Measurements from ENCODE around the gene DUSP3. TPM values are rescaled to one million over a fixed set of nuclear protein-coding genes. Genes with fewer than 3 reads are reported as not detected.

The DUSP3 gene
- total RNA-seq, 1 donor: 16.6 TPM

GRCh38 chr17:43787728-43788127 lies 9.0 kb upstream of the DUSP3 start:
- Histone ChIP-seq H3K4me1 (ENCODE audit: insufficient read depth, low read length) (peaks cover 24% of the 10 kb centered on the region), H3K27me3 (ENCODE audit: insufficient read depth, low read length) (no peaks in the 10 kb centered on the region), H3K4me3 (ENCODE audit: low read length) (no peak overlapping the region), H3K9me3 (ENCODE audit: low read depth, low read length) (no peaks in the 10 kb centered on the region)

GRCh38 chr17:43784628-43785101 lies 5.9 kb upstream of the DUSP3 start:
- H3K27me3 ChIP-seq (ENCODE audit: insufficient read depth, low read length): peaks cover 3% of the 10 kb centered on the region
- no peaks in the 10 kb centered on the region for H3K9me3 ChIP-seq (ENCODE audit: low read depth, low read length)
- H3K4me3 ChIP-seq (ENCODE audit: low read length): no peak overlapping the region
- H3K4me1 ChIP-seq (ENCODE audit: insufficient read depth, low read length): peaks cover 41% of the 10 kb centered on the region

- H3K9me3 ChIP-seq (ENCODE audit: low read depth, low read length): no peaks in the 10 kb centered on the region
- no peak overlapping the region for H3K4me3 ChIP-seq (ENCODE audit: low read length)
- H3K27me3 ChIP-seq (ENCODE audit: insufficient read depth, low read length): peaks cover 3% of the 10 kb centered on the region
- H3K4me1 ChIP-seq (ENCODE audit: insufficient read depth, low read length): peaks cover 47% of the 10 kb centered on the region
These were observed 5.3 kb upstream of the DUSP3 start for GRCh38 chr17:43784068-43784467.

GRCh38 chr17:43782913-43783680 lies 4.3 kb upstream of the DUSP3 start:
- peaks cover 3% of the 10 kb centered on the region for H3K27me3 ChIP-seq (ENCODE audit: insufficient read depth, low read length)
- H3K9me3 ChIP-seq (ENCODE audit: low read depth, low read length): no peaks in the 10 kb centered on the region
- H3K4me1 ChIP-seq (ENCODE audit: insufficient read depth, low read length): peaks cover 43% of the 10 kb centered on the region
- H3K4me3 ChIP-seq (ENCODE audit: low read length): no peak overlapping the region

GRCh38 chr17:43780135-43780534 lies 1.4 kb upstream of the DUSP3 start, which contains the start of gene CFAP97D1:
Gene CFAP97D1, plus strand, starts transcription at chr17:43780435. Its CDS starts 28 bp downstream, at chr17:43780463.
- Histone ChIP-seq H3K4me3 (ENCODE audit: low read length) (peak within 1 kb of the TSS; percentile 76), H3K9me3 (ENCODE audit: low read depth, low read length) (no peaks in the 10 kb centered on the region), H3K27me3 (ENCODE audit: insufficient read depth, low read length) (peaks cover 3% of the 10 kb centered on the region), H3K4me1 (ENCODE audit: insufficient read depth, low read length) (peaks cover 68% of the 10 kb centered on the region)

GRCh38 chr17:43779145-43780125 lies 658 bp upstream of the DUSP3 start:
- H3K27me3 ChIP-seq (ENCODE audit: insufficient read depth, low read length): peaks cover 3% of the 10 kb centered on the region
- H3K4me3 ChIP-seq (ENCODE audit: low read length): peak overlapping the region; percentile 76
- H3K4me1 ChIP-seq (ENCODE audit: insufficient read depth, low read length): peaks cover 75% of the 10 kb centered on the region
- no peaks in the 10 kb centered on the region for H3K9me3 ChIP-seq (ENCODE audit: low read depth, low read length)

- Histone ChIP-seq H3K4me1 (ENCODE audit: insufficient read depth, low read length) (peaks cover 80% of the 10 kb centered on the region), H3K27me3 (ENCODE audit: insufficient read depth, low read length) (no peaks in the 10 kb centered on the region), H3K9me3 (ENCODE audit: low read depth, low read length) (no peaks in the 10 kb centered on the region), H3K4me3 (ENCODE audit: low read length) (no peak overlapping the region)
These were observed 4.2 kb downstream of the DUSP3 start for GRCh38 chr17:43774304-43775250.

GRCh38 chr17:43772877-43773648 lies 5.7 kb downstream of the DUSP3 start:
- no peaks in the 10 kb centered on the region for H3K9me3 ChIP-seq (ENCODE audit: low read depth, low read length)
- H3K4me1 ChIP-seq (ENCODE audit: insufficient read depth, low read length): peaks cover 87% of the 10 kb centered on the region
- H3K27me3 ChIP-seq (ENCODE audit: insufficient read depth, low read length): no peaks in the 10 kb centered on the region
- no peak overlapping the region for H3K4me3 ChIP-seq (ENCODE audit: low read length)

GRCh38 chr17:43771463-43771862 lies 7.3 kb downstream of the DUSP3 start:
- peaks cover 87% of the 10 kb centered on the region for H3K4me1 ChIP-seq (ENCODE audit: insufficient read depth, low read length)
- no peak overlapping the region for H3K4me3 ChIP-seq (ENCODE audit: low read length)
- H3K9me3 ChIP-seq (ENCODE audit: low read depth, low read length): no peaks in the 10 kb centered on the region
- H3K27me3 ChIP-seq (ENCODE audit: insufficient read depth, low read length): no peaks in the 10 kb centered on the region

GRCh38 chr17:43770957-43771356 lies 7.8 kb downstream of the DUSP3 start:
- Histone ChIP-seq H3K4me3 (ENCODE audit: low read length) (no peak overlapping the region), H3K27me3 (ENCODE audit: insufficient read depth, low read length) (no peaks in the 10 kb centered on the region), H3K4me1 (ENCODE audit: insufficient read depth, low read length) (peaks cover 87% of the 10 kb centered on the region), H3K9me3 (ENCODE audit: low read depth, low read length) (no peaks in the 10 kb centered on the region)

GRCh38 chr17:43769859-43770258 lies 8.9 kb downstream of the DUSP3 start:
- Histone ChIP-seq H3K4me3 (ENCODE audit: low read length) (no peak overlapping the region), H3K27me3 (ENCODE audit: insufficient read depth, low read length) (no peaks in the 10 kb centered on the region), H3K4me1 (ENCODE audit: insufficient read depth, low read length) (peaks cover 84% of the 10 kb centered on the region), H3K9me3 (ENCODE audit: low read depth, low read length) (no peaks in the 10 kb centered on the region)

- Histone ChIP-seq H3K27me3 (ENCODE audit: insufficient read depth, low read length) (no peaks in the 10 kb centered on the region), H3K9me3 (ENCODE audit: low read depth, low read length) (no peaks in the 10 kb centered on the region), H3K4me1 (ENCODE audit: insufficient read depth, low read length) (peaks cover 84% of the 10 kb centered on the region), H3K4me3 (ENCODE audit: low read length) (no peak overlapping the region)
These were observed 9.4 kb downstream of the DUSP3 start for GRCh38 chr17:43769426-43769825.

- Histone ChIP-seq H3K9me3 (ENCODE audit: low read depth, low read length) (no peaks in the 10 kb centered on the region), H3K4me1 (ENCODE audit: insufficient read depth, low read length) (peaks cover 83% of the 10 kb centered on the region), H3K4me3 (ENCODE audit: low read length) (no peak overlapping the region), H3K27me3 (ENCODE audit: insufficient read depth, low read length) (no peaks in the 10 kb centered on the region)
These were observed 9.8 kb downstream of the DUSP3 start for GRCh38 chr17:43768943-43769342.

GRCh38 chr17:43768382-43768781 lies 10.4 kb downstream of the DUSP3 start:
- peaks cover 78% of the 10 kb centered on the region for H3K4me1 ChIP-seq (ENCODE audit: insufficient read depth, low read length)
- H3K27me3 ChIP-seq (ENCODE audit: insufficient read depth, low read length): no peaks in the 10 kb centered on the region
- H3K9me3 ChIP-seq (ENCODE audit: low read depth, low read length): no peaks in the 10 kb centered on the region
- no peak overlapping the region for H3K4me3 ChIP-seq (ENCODE audit: low read length)

Data from mononuclear cell (primary cell).